ENCODE data around the gene AKAP17A.

The AKAP17A gene

DNA sequence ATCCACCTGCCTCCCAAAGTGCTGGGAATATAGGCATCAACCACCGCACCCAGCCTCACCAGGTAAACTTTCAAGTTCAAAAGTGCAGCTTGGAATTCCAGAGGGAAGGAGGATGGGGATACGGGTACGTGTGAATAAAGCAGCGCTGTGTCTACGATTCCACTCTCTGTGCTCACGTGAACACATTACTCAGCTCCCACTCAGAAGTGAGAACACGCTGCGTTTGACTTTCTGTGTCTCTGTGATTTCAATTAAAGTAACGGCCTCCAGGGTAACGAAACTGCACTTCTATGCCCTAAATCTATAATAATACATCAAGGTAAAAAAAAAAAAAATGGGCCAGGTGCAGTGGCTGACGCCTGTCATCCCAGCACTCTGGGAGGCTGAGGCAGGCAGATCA lies 15.1 kb downstream of the AKAP17A start:
- no peak for DNase-seq (ENCODE audit: low read depth, low spot score)
- ChIA-PET CTCF (no interaction called here), POLR2A (no interaction called here)
- no peak overlapping the region for H3K4me3 ChIP-seq (ENCODE audit: low read depth, low read length)
- TF ChIP-seq, protein P1, sequence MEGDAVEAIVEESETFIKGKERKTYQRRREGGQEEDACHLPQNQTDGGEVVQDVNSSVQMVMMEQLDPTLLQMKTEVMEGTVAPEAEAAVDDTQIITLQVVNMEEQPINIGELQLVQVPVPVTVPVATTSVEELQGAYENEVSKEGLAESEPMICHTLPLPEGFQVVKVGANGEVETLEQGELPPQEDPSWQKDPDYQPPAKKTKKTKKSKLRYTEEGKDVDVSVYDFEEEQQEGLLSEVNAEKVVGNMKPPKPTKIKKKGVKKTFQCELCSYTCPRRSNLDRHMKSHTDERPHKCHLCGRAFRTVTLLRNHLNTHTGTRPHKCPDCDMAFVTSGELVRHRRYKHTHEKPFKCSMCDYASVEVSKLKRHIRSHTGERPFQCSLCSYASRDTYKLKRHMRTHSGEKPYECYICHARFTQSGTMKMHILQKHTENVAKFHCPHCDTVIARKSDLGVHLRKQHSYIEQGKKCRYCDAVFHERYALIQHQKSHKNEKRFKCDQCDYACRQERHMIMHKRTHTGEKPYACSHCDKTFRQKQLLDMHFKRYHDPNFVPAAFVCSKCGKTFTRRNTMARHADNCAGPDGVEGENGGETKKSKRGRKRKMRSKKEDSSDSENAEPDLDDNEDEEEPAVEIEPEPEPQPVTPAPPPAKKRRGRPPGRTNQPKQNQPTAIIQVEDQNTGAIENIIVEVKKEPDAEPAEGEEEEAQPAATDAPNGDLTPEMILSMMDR (IDR thresholded peaks at IDR 0.05; ENCODE audit: insufficient read depth, low read length, missing control alignments), result no peak

DNA sequence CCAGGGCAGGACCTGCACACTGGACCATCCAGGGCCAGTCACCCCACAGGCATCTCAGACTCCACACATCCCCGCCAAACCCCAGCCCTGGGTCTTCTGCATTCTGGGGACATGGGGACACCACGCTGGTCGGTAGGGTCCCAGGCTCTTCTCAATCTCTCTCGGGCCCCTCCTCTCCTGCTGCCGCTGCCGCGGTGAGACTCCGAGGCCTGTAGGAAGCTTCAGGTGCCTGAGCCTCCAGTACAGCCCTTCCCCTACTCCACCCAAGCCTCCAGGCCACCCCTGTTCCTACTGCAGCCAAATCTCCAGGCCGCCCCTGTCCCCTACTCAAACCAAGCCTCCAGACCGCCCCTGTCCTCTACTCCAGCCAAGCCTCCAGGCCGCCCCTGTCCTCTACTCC lies 17.9 kb downstream of the AKAP17A start:
- no peak for DNase-seq (ENCODE audit: low read depth, low spot score)
- CTCF ChIA-PET, result no interaction called here
- no peak overlapping the region for H3K4me3 ChIP-seq (ENCODE audit: low read depth, low read length)
- TF ChIP-seq, protein P1 (IDR thresholded peaks at IDR 0.05; ENCODE audit: insufficient read depth, low read length, missing control alignments), result no peak
- POLR2A ChIA-PET, result no interaction called here

DNA sequence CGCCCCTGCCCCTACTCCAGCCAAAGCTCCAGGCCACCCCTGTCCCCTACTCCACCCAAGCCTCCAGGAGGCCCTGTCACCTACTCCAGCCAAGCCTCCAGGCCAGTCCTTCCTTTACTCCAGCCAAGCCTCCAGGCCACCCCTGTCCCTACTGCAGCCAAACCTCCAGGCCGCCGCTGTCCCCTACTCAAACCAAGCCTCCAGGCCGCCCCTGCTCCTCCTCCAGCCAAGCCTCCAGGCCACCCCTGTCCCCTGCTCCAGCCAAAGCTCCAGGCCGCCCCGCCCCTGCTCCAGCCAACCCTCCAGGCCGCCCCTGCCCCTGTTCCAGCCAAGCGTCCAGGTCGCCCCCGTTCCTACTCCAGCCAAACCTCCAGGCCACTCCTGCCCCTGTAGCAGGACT lies 18.4 kb downstream of the AKAP17A start:
- no peak overlapping the region for H3K4me3 ChIP-seq (ENCODE audit: low read depth, low read length)
- no peak for DNase-seq (ENCODE audit: low read depth, low spot score)
- TF ChIP-seq, protein P1 (IDR thresholded peaks at IDR 0.05; ENCODE audit: insufficient read depth, low read length, missing control alignments), result no peak
- CTCF ChIA-PET, result no interaction called here
- POLR2A ChIA-PET, result no interaction called here

DNA sequence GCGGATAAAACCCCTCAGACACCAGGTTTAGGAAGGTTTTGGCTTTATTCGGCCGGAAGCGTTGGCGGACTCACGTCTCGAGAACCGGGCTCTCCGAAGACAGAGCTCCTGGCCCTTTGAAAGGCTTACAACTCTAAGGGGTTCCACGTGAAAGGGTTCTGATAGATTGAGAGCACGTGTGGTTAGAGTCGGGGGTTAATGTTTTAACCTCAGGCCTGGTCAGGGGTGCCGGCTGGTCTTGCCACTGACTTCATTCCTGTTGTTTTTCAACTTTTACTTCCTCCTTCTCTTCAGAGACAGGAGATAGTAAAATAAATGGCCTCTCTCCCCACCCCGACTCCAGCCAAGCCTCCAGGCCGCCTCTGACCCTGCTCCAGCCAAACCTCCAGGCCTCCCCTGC lies 18.8 kb downstream of the AKAP17A start:
- ChIA-PET POLR2A (no interaction called here), CTCF (no interaction called here)
- TF ChIP-seq, protein P1 (IDR thresholded peaks at IDR 0.05; ENCODE audit: insufficient read depth, low read length, missing control alignments), result no peak
- no peak overlapping the region for H3K4me3 ChIP-seq (ENCODE audit: low read depth, low read length)
- no peak for DNase-seq (ENCODE audit: low read depth, low spot score)

DNA sequence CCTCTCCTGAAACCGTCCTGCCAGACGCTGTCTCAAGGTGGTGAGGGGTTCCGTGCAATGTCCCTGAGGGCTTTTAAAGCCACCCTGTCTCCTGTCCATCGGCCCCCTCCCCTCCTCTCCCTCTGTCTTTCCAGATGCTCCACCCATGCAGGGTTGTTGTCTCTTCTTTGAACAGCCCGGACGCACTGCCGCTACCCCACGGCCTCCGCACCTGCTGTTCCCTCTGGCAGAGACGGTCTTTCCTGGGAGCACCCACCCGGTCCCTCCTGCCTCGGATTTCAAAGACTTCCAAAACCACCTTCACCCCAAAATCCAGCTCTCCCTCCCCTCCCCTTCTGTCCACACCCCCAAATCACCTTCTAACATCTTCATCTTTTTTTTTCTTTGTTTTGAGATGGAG lies 19.3 kb downstream of the AKAP17A start:
- TF ChIP-seq, protein P1 (IDR thresholded peaks at IDR 0.05; ENCODE audit: insufficient read depth, low read length, missing control alignments), result no peak
- ChIA-PET CTCF (no interaction called here), POLR2A (no interaction called here)
- H3K4me3 ChIP-seq (ENCODE audit: low read depth, low read length), result no peak overlapping the region
- no peak for DNase-seq (ENCODE audit: low read depth, low spot score)

DNA sequence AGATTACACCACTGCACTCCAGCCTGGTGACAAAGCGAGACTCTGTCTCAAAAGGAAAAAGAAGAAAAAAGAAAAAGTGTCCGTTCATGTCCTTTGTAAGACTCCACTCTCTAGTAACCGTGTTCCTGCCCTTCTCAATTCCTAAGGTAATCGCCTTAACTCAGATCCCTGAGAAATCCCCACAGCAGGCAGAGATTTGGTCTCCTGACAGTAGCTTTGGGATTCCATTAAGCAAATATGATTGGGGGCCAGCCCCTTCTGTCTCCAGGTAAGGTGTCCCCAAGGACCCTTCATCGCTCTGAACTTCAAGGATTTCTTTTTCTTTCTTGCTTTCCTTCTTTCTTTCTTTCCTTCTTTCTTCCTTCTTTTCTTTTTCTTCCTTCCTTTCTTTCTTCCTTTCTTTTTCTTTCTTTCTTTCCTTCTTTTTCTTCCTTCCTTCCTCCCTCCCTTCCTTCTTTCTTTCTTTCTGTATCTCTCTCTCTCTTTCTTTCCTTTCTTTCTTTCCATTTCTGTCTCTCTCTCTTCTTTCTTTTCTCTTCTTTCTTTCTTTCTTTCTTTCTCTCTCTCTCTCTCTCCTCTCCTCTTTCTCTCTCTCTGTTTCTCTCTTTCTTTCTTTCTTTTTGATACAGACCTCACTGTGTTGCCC lies 21.4 kb downstream of the AKAP17A start:
- TF ChIP-seq, protein P1 (IDR thresholded peaks at IDR 0.05; ENCODE audit: insufficient read depth, low read length, missing control alignments), result no peak
- CTCF ChIA-PET, result no interaction called here
- POLR2A ChIA-PET, result no interaction called here
- no peak overlapping the region for H3K4me3 ChIP-seq (ENCODE audit: low read depth, low read length)
- DNase-seq (ENCODE audit: low read depth, low spot score), result no peak

Data from AG04449 (cell line).